HepG2 (cell line): ENCODE results near the gene GTF2F2.

Source experiments
- BHLHE40 ChIP-seq: IDR thresholded peaks from 2 replicates; pipeline ENCODE4 v1.6.1; 2011; ENCODE audit warnings: low read length, improper control_type of control experiment
- ETV6 ChIP-seq: sonication (generic); formaldehyde crosslinking; conservative IDR thresholded peaks from 2 replicates; pipeline ENCODE4 v1.4.0; 2020; ENCODE audit warnings: missing genetic modification reagents
- ZFP36 ChIP-seq: fragments of 150-350 bp; IDR thresholded peaks from 2 replicates; pipeline ENCODE4 v1.6.1; 2018; ENCODE audit warnings: borderline replicate concordance, low read length, low read depth; ENCODE audit not compliant: partially characterized antibody
- ZZZ3 ChIP-seq: sonication (generic); formaldehyde crosslinking; IDR thresholded peaks from 2 replicates; pipeline ENCODE4 v1.4.0; 2020; ENCODE audit warnings: missing genetic modification reagents, mild to moderate bottlenecking, borderline replicate concordance
- TF ChIP-seq, protein P1 (sequence below): sonication (generic); formaldehyde crosslinking; IDR thresholded peaks from 2 replicates; pipeline ENCODE4 v1.5.0; 2020; ENCODE audit warnings: mild to moderate bottlenecking, missing genetic modification reagents, moderate library complexity
- TF ChIP-seq, protein P2 (sequence below): sonication (generic); formaldehyde crosslinking; IDR thresholded peaks from 2 replicates; pipeline ENCODE4 v1.5.0; 2020; ENCODE audit warnings: mild to moderate bottlenecking, missing genetic modification reagents
- TF ChIP-seq, protein P3 (sequence below): sonication (generic); formaldehyde crosslinking; IDR thresholded peaks from 2 replicates; pipeline ENCODE4 v1.4.0; 2020; ENCODE audit warnings: low read depth, mild to moderate bottlenecking, missing genetic modification reagents

DNA sequence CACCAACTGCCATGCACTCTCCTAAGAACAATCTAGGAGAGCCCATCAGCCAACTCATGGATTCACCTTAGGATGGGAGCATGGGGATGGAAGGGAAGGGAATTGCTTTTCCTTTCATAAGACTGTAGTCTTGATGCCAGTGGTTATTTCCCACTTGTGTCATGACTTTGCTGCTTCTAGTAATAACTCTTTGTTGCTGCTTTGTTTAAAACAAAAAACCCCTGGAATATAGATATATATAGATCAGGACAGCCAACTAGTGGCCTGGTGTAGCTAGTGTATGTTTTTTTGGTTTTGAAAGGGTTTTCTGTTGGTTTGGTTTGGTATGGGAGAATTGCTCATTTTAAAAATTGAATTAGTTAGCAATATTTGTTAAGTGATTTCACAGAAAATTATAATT, 119.8 kb downstream of the GTF2F2 start:
- TF ChIP-seq, protein P1, sequence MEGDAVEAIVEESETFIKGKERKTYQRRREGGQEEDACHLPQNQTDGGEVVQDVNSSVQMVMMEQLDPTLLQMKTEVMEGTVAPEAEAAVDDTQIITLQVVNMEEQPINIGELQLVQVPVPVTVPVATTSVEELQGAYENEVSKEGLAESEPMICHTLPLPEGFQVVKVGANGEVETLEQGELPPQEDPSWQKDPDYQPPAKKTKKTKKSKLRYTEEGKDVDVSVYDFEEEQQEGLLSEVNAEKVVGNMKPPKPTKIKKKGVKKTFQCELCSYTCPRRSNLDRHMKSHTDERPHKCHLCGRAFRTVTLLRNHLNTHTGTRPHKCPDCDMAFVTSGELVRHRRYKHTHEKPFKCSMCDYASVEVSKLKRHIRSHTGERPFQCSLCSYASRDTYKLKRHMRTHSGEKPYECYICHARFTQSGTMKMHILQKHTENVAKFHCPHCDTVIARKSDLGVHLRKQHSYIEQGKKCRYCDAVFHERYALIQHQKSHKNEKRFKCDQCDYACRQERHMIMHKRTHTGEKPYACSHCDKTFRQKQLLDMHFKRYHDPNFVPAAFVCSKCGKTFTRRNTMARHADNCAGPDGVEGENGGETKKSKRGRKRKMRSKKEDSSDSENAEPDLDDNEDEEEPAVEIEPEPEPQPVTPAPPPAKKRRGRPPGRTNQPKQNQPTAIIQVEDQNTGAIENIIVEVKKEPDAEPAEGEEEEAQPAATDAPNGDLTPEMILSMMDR = no peak
- TF ChIP-seq, protein P2, sequence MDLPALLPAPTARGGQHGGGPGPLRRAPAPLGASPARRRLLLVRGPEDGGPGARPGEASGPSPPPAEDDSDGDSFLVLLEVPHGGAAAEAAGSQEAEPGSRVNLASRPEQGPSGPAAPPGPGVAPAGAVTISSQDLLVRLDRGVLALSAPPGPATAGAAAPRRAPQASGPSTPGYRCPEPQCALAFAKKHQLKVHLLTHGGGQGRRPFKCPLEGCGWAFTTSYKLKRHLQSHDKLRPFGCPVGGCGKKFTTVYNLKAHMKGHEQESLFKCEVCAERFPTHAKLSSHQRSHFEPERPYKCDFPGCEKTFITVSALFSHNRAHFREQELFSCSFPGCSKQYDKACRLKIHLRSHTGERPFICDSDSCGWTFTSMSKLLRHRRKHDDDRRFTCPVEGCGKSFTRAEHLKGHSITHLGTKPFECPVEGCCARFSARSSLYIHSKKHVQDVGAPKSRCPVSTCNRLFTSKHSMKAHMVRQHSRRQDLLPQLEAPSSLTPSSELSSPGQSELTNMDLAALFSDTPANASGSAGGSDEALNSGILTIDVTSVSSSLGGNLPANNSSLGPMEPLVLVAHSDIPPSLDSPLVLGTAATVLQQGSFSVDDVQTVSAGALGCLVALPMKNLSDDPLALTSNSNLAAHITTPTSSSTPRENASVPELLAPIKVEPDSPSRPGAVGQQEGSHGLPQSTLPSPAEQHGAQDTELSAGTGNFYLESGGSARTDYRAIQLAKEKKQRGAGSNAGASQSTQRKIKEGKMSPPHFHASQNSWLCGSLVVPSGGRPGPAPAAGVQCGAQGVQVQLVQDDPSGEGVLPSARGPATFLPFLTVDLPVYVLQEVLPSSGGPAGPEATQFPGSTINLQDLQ (CRISPR knock-in tag) = no peak
- TF ChIP-seq BHLHE40 = no peak
- no peak for TF ChIP-seq ZFP36
- TF ChIP-seq ZZZ3 (CRISPR knock-in tag) = no peak
- TF ChIP-seq, protein P3, sequence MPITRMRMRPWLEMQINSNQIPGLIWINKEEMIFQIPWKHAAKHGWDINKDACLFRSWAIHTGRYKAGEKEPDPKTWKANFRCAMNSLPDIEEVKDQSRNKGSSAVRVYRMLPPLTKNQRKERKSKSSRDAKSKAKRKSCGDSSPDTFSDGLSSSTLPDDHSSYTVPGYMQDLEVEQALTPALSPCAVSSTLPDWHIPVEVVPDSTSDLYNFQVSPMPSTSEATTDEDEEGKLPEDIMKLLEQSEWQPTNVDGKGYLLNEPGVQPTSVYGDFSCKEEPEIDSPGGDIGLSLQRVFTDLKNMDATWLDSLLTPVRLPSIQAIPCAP (CRISPR knock-in tag) = no peak
- no peak for TF ChIP-seq ETV6 (CRISPR knock-in tag)
